Heart left ventricle (tissue), 13 donors: Measurements from ENCODE around the gene TTC31.

Source experiments
- CTCF ChIP-seq, 12 donors: fragments of 200-600 bp; sonication (generic) in 4 of 12; IDR thresholded peaks; one replicate each; pipeline versions ENCODE4 v1.5.0 to v1.8.0; 2018 to 2022; ENCODE audit warnings: antibody characterized with exemption in 12 of 12, mild to moderate bottlenecking in 5 of 12
- POLR2A ChIP-seq, 2 donors: fragments of 450-650 bp; IDR thresholded peaks; one replicate each; pipeline ENCODE4 v1.6.1; 2017; ENCODE audit warnings: antibody characterized with exemption in 2 of 2, mild to moderate bottlenecking in 2 of 2, moderate library complexity in 2 of 2
- donor health status: ischemic (EF 13 %, LVEDD 7.1; RV severe dilation, severe dysfunction).
- donor health status: DM: no; HTN: yes; CAD: no.
- donor health status: DM: no; HTN: no; CAD: no.
- donor health status: ischemic (EF 25% LVEDD 6.9; RV normal size, moderate dysfunction).
- donor health status: ischemic (EF 25% LVEDD 5.7; RV mildly dilated, moderate dysfunction).
- donor health status: ischemic (EF 35%, LVEDD 5.7; RV mildly dilated, moderate dysfunction).
- donor health status: nonischemic (EF 11% LVEDD 7.7; RV severe dilation, severe dysfunction).
- donor health status: DM: yes; HTN: yes; CAD: no.
- donor health status: PGD.
- donor health status: ischemic (EF 29% LVEDD 5.4; RV normal size, mild dysfunction).
- donor health status: nonischemic (EF 23%, LVEDD 6.1; RV moderate dilation, normal function).

GRCh38 chr2:74493546-74493945, 10.7 kb downstream of the TTC31 start:
- TF ChIP-seq CTCF (IDR thresholded peaks at IDR 0.05) = no peak
- TF ChIP-seq POLR2A (IDR thresholded peaks at IDR 0.05) = no peak
